Testis (tissue), 3 donors: ENCODE results near the gene KRTAP5-8. TPM values are rescaled to one million over a fixed set of nuclear protein-coding genes. Genes with fewer than 3 reads are reported as not detected.

Experiments
- DNase-seq: peaks from one replicate; pipeline ENCODE4 v3.0.0-alpha.2; 2019
- H3K27ac ChIP-seq, 2 donors: fragments of 200-600 bp; sonication (generic); one replicate each; pipeline ENCODE4 v1.5.1; 2019
- H3K27me3 ChIP-seq: fragments of 200-600 bp; sonication (generic); one replicate; pipeline ENCODE4 v1.5.1; 2019
- H3K36me3 ChIP-seq: fragments of 200-600 bp; sonication (generic); one replicate; pipeline ENCODE4 v1.5.1; 2017; ENCODE audit warnings: low read depth; ENCODE audit errors: missing control alignments
- H3K4me1 ChIP-seq: fragments of 200-600 bp; sonication (generic); one replicate; pipeline ENCODE4 v1.5.1; 2019
- H3K4me3 ChIP-seq, 2 donors: fragments of 200-600 bp; sonication (generic); one replicate each; pipeline ENCODE4 v1.5.1; 2017 to 2019
- H3K9me3 ChIP-seq: fragments of 200-600 bp; sonication (generic); one replicate; pipeline ENCODE4 v1.5.1; 2017
- POLR2A ChIP-seq: fragments of 450-650 bp; IDR thresholded peaks from one replicate; pipeline ENCODE4 v1.6.1; 2017; ENCODE audit warnings: antibody characterized with exemption, mild to moderate bottlenecking, moderate library complexity
- WGBS, 2 donors: methylation state at CpG; one replicate each; pipeline ENCODE4 v1.1.5; 2018; 5-methylcytosine and 5-hydroxymethylcytosine counted together
- intact Hi-C: fragments of 100-400 bp; cut with DNase I; formaldehyde crosslinking; loops from one replicate; pipeline ENCODE4 v1.15.1; 2023; ENCODE audit warnings: low total_unique reads
- polyA plus RNA-seq: library from polyadenylated mRNA; stranded (reverse); fragments of 350-450 nt; fragmentation: Illumina TruSeq; extraction: RNeasy Lipid Tissue Mini Kit (QIAGEN cat#74804); gene quantifications from one replicate; pipeline ENCODE4 v1.2.3, GENCODE V29; 2014; ENCODE audit warnings: low read depth, low replicate concordance; ENCODE audit not compliant: insufficient read depth
- total RNA-seq, 2 donors: library from RNA; depleted of rRNA; stranded (reverse); fragments of >200 nt; gene quantifications; one replicate each; pipeline ENCODE4 v1.2.3, GENCODE V29; 2016
- TF ChIP-seq, protein P1 (sequence below), 3 experiments: fragments of 450-650 bp in 2 of 3; fragments of 200-600 bp in 1 of 3; sonication (generic) in 1 of 3; IDR thresholded peaks; one replicate each; pipeline ENCODE4 v1.5.1; 2016 to 2019; ENCODE audit warnings: antibody characterized with exemption in 3 of 3, mild to moderate bottlenecking in 2 of 3, moderate library complexity in 1 of 3

KRTAP5-8 gene
- total and polyA plus RNA-seq, 3 donors from 2014 or later, result 0.39 to 1.1 TPM; not detected in 1

DNA sequence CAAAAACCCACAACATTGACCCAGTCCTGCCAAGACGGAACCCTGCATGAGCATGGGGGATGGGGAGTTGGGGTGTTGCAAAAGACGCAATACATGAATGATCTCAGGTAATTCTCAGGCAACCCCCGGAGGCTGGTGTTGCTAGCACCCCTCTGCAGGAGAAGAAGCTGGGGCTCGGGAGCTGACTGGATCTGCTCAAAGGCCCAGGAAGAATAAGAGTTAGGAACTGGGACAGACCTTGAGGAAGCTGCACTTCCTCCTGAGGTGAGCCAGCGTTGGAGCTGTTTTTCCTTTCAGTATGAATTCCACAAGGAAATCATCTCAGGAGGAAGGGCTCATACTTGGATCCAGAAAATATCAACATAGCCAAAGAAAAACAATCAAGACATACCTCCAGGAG lies 10.3 kb downstream of the KRTAP5-8 start, which contains the start of gene KRTAP5-9:
Gene KRTAP5-9, plus strand, starts transcription at position 301 of the 400 bp plus-strand sequence. CDS start 238 bp downstream, outside the sequence.
- no peaks in the 10 kb centered on the region for H3K36me3 ChIP-seq
- no peaks in the 10 kb centered on the region for H3K9me3 ChIP-seq
- TF ChIP-seq, protein P1, sequence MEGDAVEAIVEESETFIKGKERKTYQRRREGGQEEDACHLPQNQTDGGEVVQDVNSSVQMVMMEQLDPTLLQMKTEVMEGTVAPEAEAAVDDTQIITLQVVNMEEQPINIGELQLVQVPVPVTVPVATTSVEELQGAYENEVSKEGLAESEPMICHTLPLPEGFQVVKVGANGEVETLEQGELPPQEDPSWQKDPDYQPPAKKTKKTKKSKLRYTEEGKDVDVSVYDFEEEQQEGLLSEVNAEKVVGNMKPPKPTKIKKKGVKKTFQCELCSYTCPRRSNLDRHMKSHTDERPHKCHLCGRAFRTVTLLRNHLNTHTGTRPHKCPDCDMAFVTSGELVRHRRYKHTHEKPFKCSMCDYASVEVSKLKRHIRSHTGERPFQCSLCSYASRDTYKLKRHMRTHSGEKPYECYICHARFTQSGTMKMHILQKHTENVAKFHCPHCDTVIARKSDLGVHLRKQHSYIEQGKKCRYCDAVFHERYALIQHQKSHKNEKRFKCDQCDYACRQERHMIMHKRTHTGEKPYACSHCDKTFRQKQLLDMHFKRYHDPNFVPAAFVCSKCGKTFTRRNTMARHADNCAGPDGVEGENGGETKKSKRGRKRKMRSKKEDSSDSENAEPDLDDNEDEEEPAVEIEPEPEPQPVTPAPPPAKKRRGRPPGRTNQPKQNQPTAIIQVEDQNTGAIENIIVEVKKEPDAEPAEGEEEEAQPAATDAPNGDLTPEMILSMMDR (IDR thresholded peaks at IDR 0.05), result no peak
- TF ChIP-seq POLR2A, result no peak
- intact Hi-C loops, result no loop called here
- 72 to 83% methylated on average over 5 of the region's 5 CpGs for WGBS, 2 donors
- no peaks in the 10 kb centered on the region for H3K27me3 ChIP-seq
- DNase-seq, result no peak
- H3K4me3 ChIP-seq, result no peak within 1 kb of the TSS
- H3K4me1 ChIP-seq, result no peaks in the 10 kb centered on the region
- H3K27ac ChIP-seq, result no peak within 1 kb of the TSS

DNA sequence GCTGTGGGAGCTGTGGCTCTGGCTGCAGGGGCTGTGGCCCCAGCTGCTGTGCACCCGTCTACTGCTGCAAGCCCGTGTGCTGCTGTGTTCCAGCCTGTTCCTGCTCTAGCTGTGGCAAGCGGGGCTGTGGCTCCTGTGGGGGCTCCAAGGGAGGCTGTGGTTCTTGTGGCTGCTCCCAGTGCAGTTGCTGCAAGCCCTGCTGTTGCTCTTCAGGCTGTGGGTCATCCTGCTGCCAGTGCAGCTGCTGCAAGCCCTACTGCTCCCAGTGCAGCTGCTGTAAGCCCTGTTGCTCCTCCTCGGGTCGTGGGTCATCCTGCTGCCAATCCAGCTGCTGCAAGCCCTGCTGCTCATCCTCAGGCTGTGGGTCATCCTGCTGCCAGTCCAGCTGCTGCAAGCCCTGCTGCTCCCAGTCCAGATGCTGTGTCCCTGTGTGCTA lies 10.9 kb downstream of the KRTAP5-8 start:
- no peak for TF ChIP-seq POLR2A
- TF ChIP-seq, protein P1 (IDR thresholded peaks at IDR 0.05), result no peak
- no peak for DNase-seq

DNA sequence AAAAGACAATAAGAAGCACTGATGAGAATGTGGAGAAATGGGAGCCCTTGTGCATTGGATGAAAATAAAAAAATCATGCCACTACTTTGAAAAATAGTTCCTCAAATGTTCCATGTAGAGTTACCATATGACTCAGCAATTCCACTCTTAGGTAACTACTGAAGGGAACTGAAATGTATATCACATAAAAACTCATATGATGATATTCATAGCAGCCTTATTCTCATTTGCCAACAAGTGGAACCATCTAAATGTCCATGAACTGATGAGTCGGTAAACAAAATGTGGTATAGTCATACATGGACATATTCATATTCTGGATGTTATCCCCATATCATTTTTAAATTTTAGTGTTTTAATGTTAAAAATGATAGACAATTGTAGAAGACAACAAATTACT lies 13.9 kb downstream of the KRTAP5-8 start:
- intact Hi-C loops, result no loop called here
- WGBS, 2 donors, result 100% methylated on average over 1 of the region's 1 CpG
- H3K4me1 ChIP-seq, result no peaks in the 10 kb centered on the region
- no peaks in the 10 kb centered on the region for H3K36me3 ChIP-seq
- H3K9me3 ChIP-seq, result no peaks in the 10 kb centered on the region
- H3K27me3 ChIP-seq, result no peaks in the 10 kb centered on the region
- H3K4me3 ChIP-seq, result no peak overlapping the region
- no peak for TF ChIP-seq POLR2A
- TF ChIP-seq, protein P1 (IDR thresholded peaks at IDR 0.05), result no peak
- no peak overlapping the region for H3K27ac ChIP-seq
- no peak for DNase-seq

More for the DNA sequence above, 10.9 kb downstream of the KRTAP5-8 start:
- Histone ChIP-seq H3K4me3 (no peak overlapping the region), H3K27ac (no peak overlapping the region), H3K9me3 (no peaks in the 10 kb centered on the region), H3K4me1 (no peaks in the 10 kb centered on the region), H3K36me3 (no peaks in the 10 kb centered on the region), H3K27me3 (no peaks in the 10 kb centered on the region)
- intact Hi-C loops, result no loop called here
- WGBS, 2 donors, result 54 to 56% methylated on average over 4 to 5 of the region's 5 CpGs

DNA sequence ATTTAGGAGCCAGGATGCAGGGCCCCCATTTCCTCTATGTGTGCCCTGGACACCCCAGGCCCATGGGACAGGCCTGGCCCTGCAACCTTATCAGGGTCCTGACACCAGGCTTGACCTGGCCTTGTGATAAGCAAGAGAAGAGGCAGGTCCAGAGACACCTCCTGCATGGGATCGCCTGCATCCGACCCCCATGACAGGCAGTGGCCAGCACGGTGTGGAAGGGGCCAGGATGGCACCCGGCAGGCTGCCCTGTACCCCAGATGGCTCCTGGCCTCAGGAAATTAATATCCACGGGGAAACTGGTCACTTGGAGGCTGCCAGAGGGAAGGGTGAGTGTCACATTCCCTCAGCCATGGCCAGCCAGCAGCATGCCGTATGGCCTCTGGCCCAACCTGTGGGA lies 17.2 kb downstream of the KRTAP5-8 start:
- H3K9me3 ChIP-seq, result no peaks in the 10 kb centered on the region
- H3K4me1 ChIP-seq, result no peaks in the 10 kb centered on the region
- 50% methylated on average over 2 of the region's 6 CpGs; no CpG with 5 or more reads in 1 of the 2 donors for WGBS, 2 donors
- no peak overlapping the region for H3K27ac ChIP-seq
- TF ChIP-seq POLR2A, result no peak
- TF ChIP-seq, protein P1 (IDR thresholded peaks at IDR 0.05), result no peak
- intact Hi-C loops, result no loop called here
- no peak for DNase-seq
- H3K27me3 ChIP-seq, result no peaks in the 10 kb centered on the region
- no peaks in the 10 kb centered on the region for H3K36me3 ChIP-seq
- H3K4me3 ChIP-seq, result no peak overlapping the region

DNA sequence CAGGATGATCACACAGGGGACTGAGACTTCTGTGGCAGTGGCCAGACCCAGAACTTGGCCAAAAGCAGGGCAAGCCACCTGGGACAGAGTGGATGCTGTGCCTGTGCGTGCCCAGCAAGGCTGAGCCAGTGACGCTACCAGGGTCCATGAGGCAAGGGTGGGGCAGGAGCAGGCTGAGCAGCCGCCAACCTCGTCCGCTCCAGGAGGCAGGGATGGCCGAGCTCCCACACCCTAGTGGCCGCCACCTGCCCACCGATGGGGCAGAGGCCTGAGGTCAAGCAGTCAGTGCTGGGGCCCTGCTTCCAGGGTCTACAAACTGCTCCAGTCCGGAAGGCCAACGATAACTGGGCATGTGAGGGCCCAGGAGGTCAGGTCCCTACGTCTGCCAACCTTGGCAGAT lies 17.7 kb downstream of the KRTAP5-8 start:
- H3K36me3 ChIP-seq, result no peaks in the 10 kb centered on the region
- H3K4me3 ChIP-seq, result no peak overlapping the region
- no peak overlapping the region for H3K27ac ChIP-seq
- no peak for DNase-seq
- no peaks in the 10 kb centered on the region for H3K9me3 ChIP-seq
- no peak for TF ChIP-seq POLR2A
- TF ChIP-seq, protein P1 (IDR thresholded peaks at IDR 0.05), result no peak
- intact Hi-C loops, result no loop called here
- H3K4me1 ChIP-seq, result no peaks in the 10 kb centered on the region
- 95 to 98% methylated on average over 4 to 11 of the region's 11 CpGs for WGBS, 2 donors
- no peaks in the 10 kb centered on the region for H3K27me3 ChIP-seq
